NCI-H82 treated with DMSO at 0.1 percent for 48 hours (cell line): ENCODE results near the gene MED26.
A peak's percentile ranks its signal among the peaks of the same experiment; 100 is the strongest.
"Not testable (repeated sequence)": the region's sequence is repeated elsewhere in the genome, so short reads cannot be mapped to it uniquely, and the experiment has no call there.

Experiments
- DNase-seq: peaks from one replicate; lab custom pipeline; 2025; ENCODE audit not compliant: unreplicated experiment; lab: John Stamatoyannopoulos, UW

MED26 gene

DNA sequence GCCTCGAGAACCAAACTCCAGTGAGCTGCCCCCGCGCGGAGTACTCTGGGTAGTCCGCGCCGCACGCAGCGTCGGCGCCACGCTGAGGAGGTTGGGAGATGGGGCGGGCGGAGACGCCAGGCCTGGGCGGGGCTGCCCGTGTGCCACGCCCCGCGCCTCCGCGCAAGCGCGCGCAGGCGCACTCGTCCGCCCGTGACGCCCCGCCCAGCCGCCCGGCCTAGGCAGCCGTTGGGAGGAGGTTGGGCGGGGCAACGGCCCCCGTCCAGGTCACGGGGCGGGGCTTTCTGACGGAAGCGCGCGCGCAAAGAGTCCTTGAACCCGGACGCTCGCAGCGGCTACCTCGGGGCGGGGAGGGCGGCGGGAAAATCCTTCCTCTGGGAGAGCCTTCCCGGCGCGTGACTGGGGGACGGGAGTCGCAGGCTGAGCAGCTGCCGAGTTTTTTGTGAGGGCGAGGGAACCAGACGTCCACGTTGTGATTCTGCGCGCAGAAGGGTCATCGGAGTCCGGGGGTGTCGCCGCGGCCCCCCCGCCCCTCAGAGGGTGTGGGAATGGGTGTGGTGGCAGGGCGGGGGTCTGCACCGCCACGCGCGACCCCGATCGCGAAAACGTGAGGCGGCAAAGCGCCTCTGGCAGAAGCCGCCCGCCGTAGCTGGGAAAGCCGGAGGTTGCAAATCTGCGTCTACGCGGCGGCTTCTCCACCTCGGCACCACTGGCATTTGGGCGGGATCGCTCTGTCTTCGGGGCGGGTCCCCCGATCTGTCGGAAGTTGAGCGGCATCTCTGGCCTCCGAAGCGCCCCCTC is at the start of gene MED26:
Gene MED26, minus strand, starts transcription at position 22 of the 801 bp plus-strand sequence. CDS start 261 bp downstream, outside the sequence.
- peak; percentile 89 for DNase-seq

DNA sequence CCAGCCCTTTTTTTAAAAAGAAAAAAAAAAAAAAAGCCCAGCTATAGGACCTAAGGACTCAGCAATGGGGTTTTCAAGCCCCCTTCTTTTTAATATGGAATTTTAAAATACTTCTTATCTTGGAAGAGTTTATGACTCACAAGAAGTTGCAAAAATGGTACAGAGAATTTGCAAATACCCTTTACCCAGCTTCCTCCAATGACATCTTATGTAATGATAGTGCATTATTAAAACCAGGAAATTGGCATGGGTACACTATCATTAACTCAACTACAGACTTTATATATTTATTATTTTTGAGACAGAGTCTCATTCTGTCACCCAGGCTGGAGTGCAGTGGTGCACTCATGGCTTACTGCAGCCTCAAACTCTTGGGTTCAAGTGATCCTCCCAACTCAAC is 49.1 kb upstream of the MED26 start:
- DNase-seq, result no peak

DNA sequence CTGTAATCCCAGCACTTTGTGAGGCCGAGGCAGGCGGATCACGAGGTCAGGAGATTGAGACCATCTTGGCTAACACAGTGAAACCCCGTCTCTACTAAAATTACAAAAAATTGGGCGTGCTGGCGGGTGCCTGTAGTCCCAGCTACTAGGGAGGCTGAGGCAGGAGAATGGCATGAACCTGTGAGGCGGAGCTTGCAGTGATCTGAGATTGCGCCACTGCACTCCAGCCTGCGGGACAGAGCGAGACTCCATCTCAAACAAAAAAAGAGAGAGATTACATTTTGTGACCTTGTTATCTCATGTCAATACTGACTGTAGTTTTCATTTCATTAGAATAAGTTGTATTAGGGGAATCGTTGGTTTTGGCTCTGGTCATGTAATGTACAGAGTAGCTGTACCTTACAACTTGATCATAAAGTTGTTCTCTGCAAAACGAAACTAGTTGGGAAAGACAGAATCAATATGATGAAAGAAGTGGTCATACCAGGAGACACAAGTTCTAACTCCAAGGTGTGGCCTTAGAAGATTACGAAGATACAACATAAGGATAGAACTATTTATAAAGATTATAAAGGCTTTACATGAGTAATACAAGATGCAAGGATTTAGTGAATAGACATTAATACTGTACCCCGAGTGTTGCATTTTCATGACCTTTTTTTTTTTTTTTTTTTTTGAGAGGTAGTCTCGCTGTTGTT is 48.2 kb upstream of the MED26 start:
- no peak for DNase-seq

DNA sequence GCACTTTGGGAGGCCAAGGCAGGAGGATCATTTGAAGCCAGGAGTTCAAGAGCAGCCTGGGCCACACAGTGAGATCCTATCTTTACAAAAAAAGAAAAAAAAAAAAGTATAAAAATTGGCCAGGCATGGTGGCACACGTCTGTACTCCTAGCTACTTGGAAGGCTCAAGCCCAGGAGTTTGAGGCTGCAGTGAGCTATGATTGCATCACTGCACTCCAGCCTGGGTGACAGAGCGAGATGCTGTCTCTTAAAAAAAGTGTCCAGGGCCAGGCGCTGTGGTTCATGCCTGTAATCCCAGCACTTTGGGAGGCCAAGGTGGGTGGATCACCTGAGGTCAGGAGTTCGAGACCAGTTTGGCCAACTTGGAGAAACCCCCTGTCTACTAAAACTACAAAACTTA is 45.8 kb upstream of the MED26 start:
- not testable (repeated sequence) for DNase-seq

DNA sequence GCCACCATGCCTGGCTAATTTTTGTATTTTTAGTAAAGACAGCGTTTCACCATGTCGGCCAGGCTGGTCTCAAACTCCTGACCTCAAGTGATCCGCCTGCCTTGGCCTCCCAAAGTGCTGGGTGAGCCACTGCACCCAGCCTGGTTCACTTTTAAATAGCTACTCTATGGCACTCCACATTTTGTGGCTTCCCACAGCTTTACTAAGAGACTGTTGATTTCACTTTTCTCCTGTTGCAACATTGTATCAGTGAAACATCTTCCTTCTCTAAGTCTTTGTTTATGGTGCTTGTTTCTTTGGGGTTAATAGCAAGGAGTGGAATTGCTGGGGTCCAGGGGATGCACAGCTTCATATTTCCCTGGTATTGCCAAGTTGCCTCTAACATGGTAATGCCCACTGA is 45.2 kb upstream of the MED26 start:
- DNase-seq, result no peak

DNA sequence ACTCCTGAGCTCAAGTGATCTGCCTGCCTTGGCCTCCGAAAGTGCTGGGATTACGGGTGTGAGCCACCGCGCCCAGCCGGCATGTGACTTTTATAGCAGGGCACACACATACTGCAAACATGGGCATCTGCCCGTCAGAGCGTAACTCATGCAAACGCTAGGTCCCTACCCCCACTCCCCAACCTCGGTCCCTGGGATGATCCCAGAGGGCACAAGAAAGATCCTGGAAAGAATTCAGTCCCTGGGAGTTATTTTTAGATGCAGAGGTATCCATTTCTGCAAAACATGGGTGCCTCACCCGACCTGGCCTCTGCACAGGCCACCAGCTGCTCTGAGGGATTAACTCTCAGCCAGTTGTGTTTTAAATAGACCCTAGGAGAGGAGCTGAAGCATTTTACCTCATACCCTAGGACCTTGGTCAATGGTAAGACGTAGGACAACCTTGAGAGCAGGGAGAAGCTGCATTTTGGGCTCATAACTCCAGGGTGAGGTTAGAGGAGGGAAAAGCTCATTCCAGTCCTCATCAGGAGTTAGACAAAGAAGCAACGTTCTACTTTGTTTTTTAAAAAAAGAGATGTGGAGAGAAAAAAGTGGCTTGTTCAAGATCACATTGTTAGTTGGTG is 43.8 kb upstream of the MED26 start:
- peak; percentile 92 for DNase-seq

DNA sequence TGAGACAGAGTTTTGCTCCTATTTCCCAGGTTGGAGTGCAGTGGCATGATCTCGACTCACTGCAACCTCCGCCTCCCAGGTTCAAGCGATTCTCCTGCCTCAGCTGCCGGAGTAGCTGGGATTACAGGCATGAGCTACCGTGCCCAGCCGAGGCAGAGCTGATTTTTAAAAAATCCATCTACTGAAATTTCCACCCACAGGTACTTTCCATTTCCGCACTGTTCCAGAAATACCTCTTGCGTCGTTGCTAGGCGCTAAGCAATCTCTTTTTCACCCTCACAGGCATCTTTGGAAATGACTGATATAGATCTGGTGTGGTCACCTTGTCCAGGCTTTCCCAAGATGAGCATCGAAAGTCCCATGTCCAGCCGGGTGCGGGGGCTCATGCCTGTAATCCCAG is 42.3 kb upstream of the MED26 start:
- DNase-seq, result no peak

GRCh38 chr19:16668702-16669101 is 40.7 kb upstream of the MED26 start:
- DNase-seq, result not testable (repeated sequence)

- DNase-seq, result no peak
These were observed 40.2 kb upstream of the MED26 start for GRCh38 chr19:16668176-16668575.

DNA sequence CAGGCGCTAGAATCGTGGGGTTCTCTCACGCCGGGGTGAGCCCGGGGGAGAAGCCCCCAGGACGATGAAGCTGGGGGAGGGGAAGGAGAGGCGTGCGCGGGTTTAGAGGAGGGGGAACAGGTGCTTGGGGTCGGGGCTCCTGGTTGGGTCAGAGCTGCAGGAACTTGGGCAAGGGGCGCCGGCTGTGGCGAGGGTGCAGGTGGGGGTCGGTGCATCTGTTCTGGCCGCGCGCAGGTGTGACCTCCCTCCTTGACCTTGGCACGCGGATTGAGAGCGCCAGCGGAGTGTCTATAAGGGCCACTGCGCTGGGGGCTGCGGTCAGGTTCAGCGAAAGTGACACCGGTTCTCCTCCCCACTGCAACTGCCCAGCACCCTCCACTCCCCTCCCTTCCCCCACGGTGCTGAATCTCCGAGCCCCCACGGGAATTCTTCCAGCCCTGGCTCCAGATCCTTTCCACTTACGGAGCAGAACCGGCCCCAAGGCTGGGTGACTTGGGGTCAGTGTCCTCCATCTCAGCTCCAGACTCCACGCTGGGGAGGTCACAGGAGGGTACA is 33.6 kb upstream of the MED26 start:
- DNase-seq, result peak; percentile 60

GRCh38 chr19:16660763-16661479 is 32.9 kb upstream of the MED26 start, which contains the start of gene TMEM38A:
TSS of gene TMEM38A (plus strand) at chr19:16661139. CDS start at chr19:16661218, 79 bp downstream.
- DNase-seq, result peak; percentile 23

GRCh38 chr19:16659832-16660708 is 32.1 kb upstream of the MED26 start, which contains the start of gene SMIM7:
TSS of gene SMIM7 (minus strand) at chr19:16660144. CDS start at chr19:16660110, 34 bp downstream.
- DNase-seq, result peak; percentile 98

- no peak for DNase-seq
These were observed 31.4 kb upstream of the MED26 start for GRCh38 chr19:16659464-16659831.

DNA sequence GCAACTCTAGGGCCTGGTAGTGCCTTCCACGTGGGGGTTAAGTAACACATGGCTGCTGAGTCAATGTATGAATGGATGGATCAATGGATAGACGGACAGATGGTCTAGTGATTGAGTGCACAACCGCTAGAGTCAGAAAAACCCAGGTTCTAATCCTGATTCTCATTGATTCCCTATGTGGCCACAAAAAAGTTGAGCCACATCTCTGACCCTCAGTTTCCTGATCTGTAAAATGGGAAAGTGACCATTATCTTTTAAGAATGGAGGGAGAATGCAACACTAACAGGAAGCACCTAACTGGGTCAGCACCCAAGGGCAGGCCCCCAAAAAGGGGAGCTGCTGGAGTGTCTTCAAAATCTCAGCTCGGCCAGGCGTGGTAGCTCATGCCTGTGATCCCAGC is 29.4 kb upstream of the MED26 start:
- DNase-seq, result no peak

GRCh38 chr19:16655727-16656126 is 27.7 kb upstream of the MED26 start:
- DNase-seq, result no peak

DNA sequence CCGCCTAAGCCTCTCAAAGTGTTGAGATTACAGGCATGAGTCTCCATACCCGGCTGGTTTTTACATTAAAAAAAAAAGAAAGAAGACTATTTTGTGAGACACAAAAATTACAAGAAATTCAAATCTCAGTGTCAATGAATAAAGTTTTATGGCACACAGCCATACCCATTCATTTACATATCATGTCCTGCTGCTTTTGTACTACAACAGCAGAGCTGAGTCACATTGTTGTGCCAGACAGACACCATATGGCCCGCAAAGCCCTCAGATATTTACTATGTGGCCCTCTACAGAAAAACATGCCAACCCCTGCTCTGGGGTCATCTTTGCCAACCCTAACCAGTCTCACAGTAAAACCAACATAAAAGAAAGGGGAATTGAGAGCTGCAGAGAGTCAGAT is 26.6 kb upstream of the MED26 start:
- DNase-seq, result no peak

- no peak for DNase-seq
These were observed 26.1 kb upstream of the MED26 start for GRCh38 chr19:16654140-16654539.

GRCh38 chr19:16652854-16653253 is 24.9 kb upstream of the MED26 start:
- no peak for DNase-seq

DNA sequence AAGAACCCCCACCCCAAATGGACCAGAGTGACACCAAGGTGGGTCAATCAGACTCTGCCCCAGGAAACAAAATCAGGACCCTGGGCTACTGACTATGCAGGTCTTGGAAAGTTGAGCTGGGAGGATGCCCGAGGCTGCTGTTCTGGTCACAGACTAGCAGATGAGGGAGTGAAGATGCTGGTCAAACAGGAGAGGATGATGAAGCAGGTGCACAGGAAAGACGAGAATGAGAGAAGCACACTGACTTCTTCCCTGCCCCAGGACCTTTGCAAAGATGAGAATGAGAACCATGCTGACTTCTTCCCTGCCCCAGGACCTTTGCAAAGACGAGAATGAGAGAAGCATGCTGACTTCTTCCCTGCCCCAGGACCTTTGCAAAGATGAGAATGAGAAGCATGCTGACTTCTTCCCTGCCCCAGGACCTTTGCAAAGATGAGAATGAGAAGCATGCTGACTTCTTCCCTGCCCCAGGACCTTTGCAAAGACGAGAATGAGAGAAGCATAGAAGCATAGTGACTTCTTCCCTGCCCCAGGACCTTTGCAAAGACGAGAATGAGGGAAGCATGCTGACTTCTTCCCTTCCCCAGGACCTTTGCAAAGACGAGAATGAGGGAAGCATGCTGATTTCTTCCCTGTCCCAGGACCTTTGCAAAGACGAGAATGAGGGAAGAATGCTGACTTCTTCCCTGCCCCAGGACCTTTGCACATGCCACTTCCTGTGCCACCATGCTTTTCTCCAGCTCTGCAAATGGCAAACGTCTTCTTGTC is 23.6 kb upstream of the MED26 start:
- DNase-seq, result not testable (repeated sequence)
